ENCODE results near the gene NR2C2.

DNA sequence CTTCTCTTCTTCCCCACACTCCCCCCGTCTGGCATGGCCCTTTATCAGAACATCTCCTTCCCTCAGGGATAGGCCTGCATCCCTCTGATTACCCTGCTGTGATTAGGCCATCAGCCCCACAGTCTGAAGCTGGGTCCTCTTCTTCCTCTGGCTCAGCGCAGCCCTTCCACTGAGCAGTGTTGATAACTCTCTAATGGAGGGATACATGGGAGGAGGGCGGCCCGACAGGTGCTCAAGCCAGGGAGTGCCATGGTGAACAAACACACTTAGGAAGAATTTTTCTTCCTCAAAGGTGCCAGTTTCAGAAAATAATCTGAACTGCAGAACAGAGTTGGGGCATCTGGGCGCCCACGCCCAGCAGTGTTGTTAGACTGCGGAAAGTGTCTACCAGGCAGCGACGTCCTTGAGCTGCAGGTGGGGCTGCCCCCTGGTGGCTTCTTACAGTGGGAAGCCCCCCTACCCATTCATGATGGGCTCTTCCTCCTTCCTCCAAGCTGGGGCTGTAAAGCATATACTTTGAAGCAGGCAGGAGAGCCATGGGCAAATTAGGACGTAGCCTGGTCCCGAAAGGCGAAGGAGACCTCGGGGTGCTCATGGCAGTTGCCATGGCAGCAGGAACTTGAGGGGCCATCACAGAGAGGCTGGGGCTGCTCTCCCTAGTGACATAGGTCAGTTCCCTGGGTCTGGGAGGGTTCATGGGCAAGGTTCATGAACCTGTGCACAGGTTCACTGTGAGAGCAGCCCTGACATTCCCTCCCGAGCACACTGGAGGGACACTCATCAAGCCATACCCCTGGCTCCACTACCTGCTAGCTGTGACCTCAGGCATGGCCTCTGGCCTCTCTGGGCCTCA, 33.2 kb upstream of the NR2C2 start:
- TF ChIP-seq POLR2A (IDR thresholded peaks at IDR 0.05) = no peak
- TF ChIP-seq, protein P1, sequence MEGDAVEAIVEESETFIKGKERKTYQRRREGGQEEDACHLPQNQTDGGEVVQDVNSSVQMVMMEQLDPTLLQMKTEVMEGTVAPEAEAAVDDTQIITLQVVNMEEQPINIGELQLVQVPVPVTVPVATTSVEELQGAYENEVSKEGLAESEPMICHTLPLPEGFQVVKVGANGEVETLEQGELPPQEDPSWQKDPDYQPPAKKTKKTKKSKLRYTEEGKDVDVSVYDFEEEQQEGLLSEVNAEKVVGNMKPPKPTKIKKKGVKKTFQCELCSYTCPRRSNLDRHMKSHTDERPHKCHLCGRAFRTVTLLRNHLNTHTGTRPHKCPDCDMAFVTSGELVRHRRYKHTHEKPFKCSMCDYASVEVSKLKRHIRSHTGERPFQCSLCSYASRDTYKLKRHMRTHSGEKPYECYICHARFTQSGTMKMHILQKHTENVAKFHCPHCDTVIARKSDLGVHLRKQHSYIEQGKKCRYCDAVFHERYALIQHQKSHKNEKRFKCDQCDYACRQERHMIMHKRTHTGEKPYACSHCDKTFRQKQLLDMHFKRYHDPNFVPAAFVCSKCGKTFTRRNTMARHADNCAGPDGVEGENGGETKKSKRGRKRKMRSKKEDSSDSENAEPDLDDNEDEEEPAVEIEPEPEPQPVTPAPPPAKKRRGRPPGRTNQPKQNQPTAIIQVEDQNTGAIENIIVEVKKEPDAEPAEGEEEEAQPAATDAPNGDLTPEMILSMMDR (IDR thresholded peaks at IDR 0.05) = peak in 2 of 12 donors; percentile 4 to 18
